Keratinocyte (primary cell): ENCODE results near the gene RIBC1. TPM values are rescaled to one million over a fixed set of nuclear protein-coding genes. Genes with fewer than 3 reads are reported as not detected.

Experiments
- DNase-seq: peaks from one replicate; pipeline ENCODE4 v3.0.0-alpha.2; 2011; ENCODE audit warnings: low read depth, missing footprints, low spot score
- FAIRE-seq: peaks from 2 replicates; lab custom pipeline; 2011; peaks lifted over from hg19 to GRCh38; lab: Jason Lieb, UNC
- H2AFZ ChIP-seq: 2 replicates; pipeline ENCODE4 v1.6.0; 2012; ENCODE audit warnings: low read length, control low read depth, inconsistent platforms; ENCODE audit not compliant: control insufficient read depth
- H3K27ac ChIP-seq: 2 replicates; pipeline ENCODE4 v1.5.1; 2011; ENCODE audit warnings: low read length; ENCODE audit not compliant: control insufficient read depth, insufficient read depth
- H3K27me3 ChIP-seq: 3 replicates; pipeline ENCODE4 v1.6.0; 2011; ENCODE audit warnings: low read length; ENCODE audit not compliant: control insufficient read depth, insufficient read depth; ENCODE audit errors: extremely low read depth
- H3K36me3 ChIP-seq, 2 experiments: 2 replicates in 1 of 2; 3 replicates in 1 of 2; pipeline ENCODE4 v1.5.1; 2011; ENCODE audit warnings: low read length in 2 of 2, mild to moderate bottlenecking in 1 of 2; ENCODE audit not compliant: control insufficient read depth in 2 of 2, insufficient read depth in 2 of 2; ENCODE audit errors: extremely low read depth in 1 of 2
- H3K4me1 ChIP-seq: 3 replicates; pipeline ENCODE4 v1.5.1; 2011; ENCODE audit warnings: low read length; ENCODE audit not compliant: control insufficient read depth, insufficient read depth; ENCODE audit errors: extremely low read depth
- H3K4me2 ChIP-seq: 3 replicates; pipeline ENCODE4 v1.6.0; 2011; ENCODE audit warnings: low read depth, low read length; ENCODE audit not compliant: control insufficient read depth, insufficient read depth; ENCODE audit errors: extremely low read depth
- H3K4me3 ChIP-seq, 3 experiments: fragments of 200-600 bp in 1 of 3; sonication (generic) in 1 of 3; 2 replicates in 2 of 3; 3 replicates in 1 of 3; pipeline ENCODE4 v1.5.1; 2011 to 2016; ENCODE audit warnings: low read length in 3 of 3, mild to moderate bottlenecking in 3 of 3, control low read depth in 2 of 3, inconsistent platforms in 1 of 3, low read depth in 1 of 3, mixed read lengths in 1 of 3, mixed run types in 1 of 3, moderate library complexity in 1 of 3; ENCODE audit not compliant: control insufficient read depth in 2 of 3, insufficient read depth in 2 of 3; ENCODE audit errors: extremely low read depth in 1 of 3
- H3K79me2 ChIP-seq: 2 replicates; pipeline ENCODE4 v1.6.0; 2012; ENCODE audit warnings: low read length; ENCODE audit not compliant: control insufficient read depth, insufficient read depth
- H3K9ac ChIP-seq: 3 replicates; pipeline ENCODE4 v1.6.0; 2011; ENCODE audit warnings: low read length; ENCODE audit not compliant: control insufficient read depth, insufficient read depth; ENCODE audit errors: extremely low read depth
- H3K9me1 ChIP-seq: 3 replicates; pipeline ENCODE4 v1.6.0; 2011; ENCODE audit warnings: low read length; ENCODE audit not compliant: control insufficient read depth, insufficient read depth; ENCODE audit errors: extremely low read depth
- H3K9me3 ChIP-seq: 2 replicates; pipeline ENCODE4 v1.5.1; 2012; ENCODE audit warnings: low read depth, low read length; ENCODE audit not compliant: control insufficient read depth
- H4K20me1 ChIP-seq: 3 replicates; pipeline ENCODE4 v1.6.0; 2011; ENCODE audit warnings: low read length; ENCODE audit not compliant: control insufficient read depth, insufficient read depth; ENCODE audit errors: extremely low read depth
- CTCF ChIP-seq, 3 experiments: IDR thresholded peaks in 1 of 3; conservative IDR thresholded peaks in 1 of 3; optimal IDR thresholded peaks in 1 of 3; 2 replicates in 2 of 3; 3 replicates in 1 of 3; pipeline versions ENCODE3 to v1.5.1; 2011; ENCODE audit warnings: low read length in 3 of 3, mild to moderate bottlenecking in 3 of 3, moderate library complexity in 2 of 3, control low read depth in 1 of 3, inconsistent platforms in 1 of 3; ENCODE audit not compliant: insufficient read depth in 2 of 3; ENCODE audit errors: extremely low read depth in 1 of 3
- EZH2 ChIP-seq: IDR thresholded peaks from one replicate; pipeline ENCODE4 v1.6.1; 2012; ENCODE audit warnings: inconsistent platforms, mild to moderate bottlenecking, low read length, moderate library complexity
- dilution Hi-C: fragments of 300-500 bp; cut with MboI; formaldehyde crosslinking; loops from one replicate; pipeline ENCODE4 v1.7.0; 2020; ENCODE audit warnings: low sequenced_read_pairs; ENCODE audit not compliant: extremely low pct_ligation_motif_present
- polyA plus RNA-seq, 5 experiments: library from polyadenylated mRNA; depleted of rRNA in 3 of 5; stranded (reverse) in 3 of 5; stranded (forward) in 1 of 5; unstranded in 1 of 5; fragments of >200 nt; gene quantifications; 1 replicate in 1 of 5; 2 replicates in 3 of 5; 3 replicates in 1 of 5; pipeline versions ENCODE4 v1.2.1 to v1.2.3, GENCODE V29; 2011 to 2012; ENCODE audit warnings: missing spikeins in 2 of 5, low read depth in 1 of 5, low replicate concordance in 1 of 5

Gene RIBC1
- polyA plus RNA-seq, 1 donor (not counting 4 experiments of a cell fraction or from before 2014, with no cell fraction given): 0.42 TPM

GRCh38 chrX:53421772-53422085 lies 944 bp upstream of the RIBC1 start:
- H4K20me1 ChIP-seq: peaks cover 14% of the 10 kb centered on the region
- H3K9me1 ChIP-seq: peaks cover 3% of the 10 kb centered on the region
- no peaks in the 10 kb centered on the region for H3K9me3 ChIP-seq
- H3K9ac ChIP-seq: peak overlapping the region; percentile 97
- H3K79me2 ChIP-seq: peaks cover 53% of the 10 kb centered on the region
- TF ChIP-seq CTCF (optimal IDR thresholded peaks at IDR 0.05 in 1 of 3, IDR thresholded peaks at IDR 0.05 in 1 of 3, conservative IDR thresholded peaks at IDR 0.05 in 1 of 3; ENCODE audit: extremely low read depth in 1 of 3, insufficient read depth in 2 of 3, low read length in 3 of 3): no peak
- no peak for TF ChIP-seq EZH2
- peak overlapping the region; percentile 90 for H3K27ac ChIP-seq
- dilution Hi-C loops: no loop called here
- H2AFZ ChIP-seq: peak overlapping the region; percentile 57
- DNase-seq (no peak), FAIRE-seq (no peak)
- H3K4me2 ChIP-seq: peak overlapping the region; percentile 86
- H3K27me3 ChIP-seq: no peaks in the 10 kb centered on the region
- H3K36me3 ChIP-seq: no peaks in the 10 kb centered on the region
- peaks cover 15% of the 10 kb centered on the region for H3K4me1 ChIP-seq
- peak overlapping the region; percentile 66 to 85 (median 80) for H3K4me3 ChIP-seq

- Histone ChIP-seq H3K27me3 (no peaks in the 10 kb centered on the region), H3K9me3 (no peaks in the 10 kb centered on the region), H3K4me2 (peak within 1 kb of the TSS; percentile 86), H3K27ac (peak within 1 kb of the TSS; percentile 90), H3K9ac (peak within 1 kb of the TSS; percentile 97), H3K4me1 (peaks cover 15% of the 10 kb centered on the region), H2AFZ (peak within 1 kb of the TSS; percentile 88), H3K4me3 (peak within 1 kb of the TSS; percentile 66 to 85 (median 80)), H3K79me2 (peaks cover 48% of the 10 kb centered on the region), H3K9me1 (peaks cover 3% of the 10 kb centered on the region), H4K20me1 (peaks cover 14% of the 10 kb centered on the region), H3K36me3 (no peaks in the 10 kb centered on the region)
- peak; percentile 96 for DNase-seq
- TF ChIP-seq EZH2: no peak
- no peak for TF ChIP-seq CTCF (optimal IDR thresholded peaks at IDR 0.05 in 1 of 3, IDR thresholded peaks at IDR 0.05 in 1 of 3, conservative IDR thresholded peaks at IDR 0.05 in 1 of 3; ENCODE audit: extremely low read depth in 1 of 3, insufficient read depth in 2 of 3, low read length in 3 of 3)
- dilution Hi-C loops: no loop called here
- FAIRE-seq: peak; percentile 84
These were observed 400 bp upstream of the RIBC1 start, which contains the start of gene SMC1A for GRCh38 chrX:53422086-53422860. SMC1A (minus strand) TSS chrX:53422654; CDS start chrX:53422600, 54 bp downstream.
